Measurements from ENCODE around the gene NTM.

DNA sequence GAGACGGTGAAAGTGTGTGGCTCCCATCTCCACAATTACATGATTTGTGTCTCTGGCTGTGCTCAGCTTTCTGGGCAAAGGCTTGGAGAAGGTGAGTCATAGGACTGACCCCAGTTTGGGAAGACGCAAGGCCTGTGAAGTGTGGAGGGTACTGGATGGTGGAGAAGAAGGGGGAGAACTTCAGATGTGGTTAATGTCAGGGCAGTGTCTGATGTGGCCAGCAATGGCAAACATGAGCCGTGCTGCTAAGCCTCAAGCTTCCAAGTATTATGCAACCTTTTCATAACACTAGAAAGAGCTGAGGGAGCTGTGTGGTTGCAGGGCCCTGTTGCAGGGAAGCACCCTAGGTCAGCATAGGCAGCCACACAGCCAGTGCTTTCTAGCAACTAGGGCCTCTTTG is 110.9 kb downstream of the NTM start:
- TF ChIP-seq, protein P1, sequence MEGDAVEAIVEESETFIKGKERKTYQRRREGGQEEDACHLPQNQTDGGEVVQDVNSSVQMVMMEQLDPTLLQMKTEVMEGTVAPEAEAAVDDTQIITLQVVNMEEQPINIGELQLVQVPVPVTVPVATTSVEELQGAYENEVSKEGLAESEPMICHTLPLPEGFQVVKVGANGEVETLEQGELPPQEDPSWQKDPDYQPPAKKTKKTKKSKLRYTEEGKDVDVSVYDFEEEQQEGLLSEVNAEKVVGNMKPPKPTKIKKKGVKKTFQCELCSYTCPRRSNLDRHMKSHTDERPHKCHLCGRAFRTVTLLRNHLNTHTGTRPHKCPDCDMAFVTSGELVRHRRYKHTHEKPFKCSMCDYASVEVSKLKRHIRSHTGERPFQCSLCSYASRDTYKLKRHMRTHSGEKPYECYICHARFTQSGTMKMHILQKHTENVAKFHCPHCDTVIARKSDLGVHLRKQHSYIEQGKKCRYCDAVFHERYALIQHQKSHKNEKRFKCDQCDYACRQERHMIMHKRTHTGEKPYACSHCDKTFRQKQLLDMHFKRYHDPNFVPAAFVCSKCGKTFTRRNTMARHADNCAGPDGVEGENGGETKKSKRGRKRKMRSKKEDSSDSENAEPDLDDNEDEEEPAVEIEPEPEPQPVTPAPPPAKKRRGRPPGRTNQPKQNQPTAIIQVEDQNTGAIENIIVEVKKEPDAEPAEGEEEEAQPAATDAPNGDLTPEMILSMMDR (IDR thresholded peaks at IDR 0.05 in 8 of 11, conservative IDR thresholded peaks at IDR 0.05 in 3 of 11): no peak
- no peak for TF ChIP-seq POLR2A (IDR thresholded peaks at IDR 0.05)

Measured in spleen (tissue), 7 donors.